MM.1S (cell line): ENCODE results near the gene CAPN10.

Experiments
- DNase-seq: peaks from one replicate; pipeline ENCODE4 v3.0.0-alpha.2; 2015
- H2AFZ ChIP-seq: fragments of 300-600 bp; sonication (generic); 2 replicates; pipeline ENCODE4 v1.6.0; 2016; ENCODE audit warnings: antibody characterized with exemption, low read length
- H3F3A ChIP-seq: fragments of 300-600 bp; sonication (generic); 2 replicates; pipeline ENCODE4 v1.6.1; 2016; ENCODE audit warnings: mild to moderate bottlenecking, antibody characterized with exemption, low read length, moderate library complexity, mixed read lengths; ENCODE audit not compliant: insufficient read depth
- H3K27ac ChIP-seq: fragments of 300-600 bp; sonication (generic); 2 replicates; pipeline ENCODE4 v1.5.1; 2016; ENCODE audit warnings: mild to moderate bottlenecking, low read length
- H3K27me3 ChIP-seq: fragments of 300-600 bp; sonication (generic); replicated peaks from 2 replicates; pipeline ENCODE4 v1.6.0; 2016; ENCODE audit warnings: low read length; ENCODE audit not compliant: insufficient read depth
- H3K36me3 ChIP-seq: fragments of 300-600 bp; sonication (generic); replicated peaks from 2 replicates; pipeline ENCODE4 v1.6.1; 2016; ENCODE audit warnings: mild to moderate bottlenecking, low read length, mixed read lengths; ENCODE audit not compliant: insufficient read depth
- H3K4me1 ChIP-seq: fragments of 300-600 bp; sonication (generic); 2 replicates; pipeline ENCODE4 v1.6.1; 2016; ENCODE audit warnings: low read length, mixed read lengths
- H3K4me2 ChIP-seq: fragments of 300-600 bp; sonication (generic); 2 replicates; pipeline ENCODE4 v1.6.0; 2016; ENCODE audit warnings: low read depth, low read length
- H3K4me3 ChIP-seq: fragments of 300-600 bp; sonication (generic); 2 replicates; pipeline ENCODE4 v1.5.1; 2016; ENCODE audit warnings: low read length, mixed read lengths
- H3K79me2 ChIP-seq: fragments of 300-600 bp; sonication (generic); 2 replicates; pipeline ENCODE4 v1.6.1; 2016; ENCODE audit warnings: mixed run types, low read length, mixed read lengths
- H3K9ac ChIP-seq: fragments of 300-600 bp; sonication (generic); 2 replicates; pipeline ENCODE4 v1.6.1; 2016; ENCODE audit warnings: low read length, mixed read lengths
- H3K9me2 ChIP-seq: fragments of 300-600 bp; sonication (generic); replicated peaks from 2 replicates; pipeline ENCODE4 v1.6.1; 2016; ENCODE audit warnings: mild to moderate bottlenecking, low read length, mixed read lengths; ENCODE audit not compliant: insufficient read depth
- H3K9me3 ChIP-seq: fragments of 300-600 bp; sonication (generic); replicated peaks from 2 replicates; pipeline ENCODE4 v1.6.1; 2016; ENCODE audit warnings: mild to moderate bottlenecking, low read length, mixed read lengths; ENCODE audit not compliant: insufficient read depth
- H4K20me1 ChIP-seq: fragments of 300-600 bp; sonication (generic); 2 replicates; pipeline ENCODE4 v1.6.1; 2016; ENCODE audit warnings: mild to moderate bottlenecking, low read length, moderate library complexity, mixed read lengths; ENCODE audit not compliant: insufficient read depth
- EZH2 ChIP-seq: fragments of 300-600 bp; sonication (generic); optimal IDR thresholded peaks from 2 replicates; pipeline ENCODE3; 2017; ENCODE audit warnings: low read depth, mild to moderate bottlenecking, antibody characterized with exemption, low read length, mixed read lengths
- EZH2phosphoT487 ChIP-seq: fragments of 300-600 bp; sonication (generic); IDR thresholded peaks from 2 replicates; pipeline ENCODE4 v1.6.1; 2018; ENCODE audit warnings: antibody characterized with exemption, low read length
- TF ChIP-seq, protein P1 (sequence below): fragments of 300-600 bp; sonication (generic); IDR thresholded peaks from 2 replicates; pipeline ENCODE4 v1.5.1; 2016; ENCODE audit warnings: antibody characterized with exemption, low read length, mixed read lengths

The CAPN10 gene

DNA sequence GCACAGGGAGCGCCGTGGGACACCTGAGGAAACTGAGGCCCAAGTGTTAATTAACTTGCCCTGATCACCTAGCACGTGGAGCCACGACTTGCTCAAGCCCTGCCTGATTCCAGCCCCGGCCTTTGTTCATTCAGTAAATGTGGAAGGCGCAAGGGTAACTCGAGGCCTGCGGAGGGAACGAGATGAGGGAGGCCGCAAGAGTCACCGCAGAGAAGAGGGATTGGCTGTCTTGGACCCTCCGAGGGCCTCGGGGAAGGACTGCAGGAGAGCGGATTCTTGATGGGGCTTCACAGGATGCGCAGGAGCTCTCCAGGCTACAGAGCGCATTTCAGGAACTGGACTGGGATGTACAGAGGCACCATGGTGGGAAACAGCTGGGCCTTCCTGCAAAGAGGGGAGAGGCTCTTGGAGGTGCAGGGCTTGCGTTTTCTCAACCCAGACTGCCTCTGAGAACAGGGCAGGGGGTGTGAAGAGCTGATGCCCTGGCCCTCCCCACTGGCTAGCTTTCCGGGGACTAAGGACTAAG, 28.2 kb upstream of the CAPN10 start:
- H4K20me1 ChIP-seq = no peaks in the 10 kb centered on the region
- H3K4me3 ChIP-seq = no peak overlapping the region
- no peak overlapping the region for H2AFZ ChIP-seq
- no peaks in the 10 kb centered on the region for H3K27me3 ChIP-seq
- DNase-seq = no peak
- H3K4me1 ChIP-seq = peaks cover 17% of the 10 kb centered on the region; the same call in 1 of the 2 replicates
- H3K9ac ChIP-seq = no peak overlapping the region
- H3K4me2 ChIP-seq = no peak overlapping the region
- no peaks in the 10 kb centered on the region; the same call in 1 of the 2 replicates for H3K36me3 ChIP-seq
- H3K79me2 ChIP-seq = peaks cover 82% of the 10 kb centered on the region
- no peak overlapping the region for H3K27ac ChIP-seq
- no peaks in the 10 kb centered on the region for H3K9me2 ChIP-seq
- no peaks in the 10 kb centered on the region for H3K9me3 ChIP-seq
- H3F3A ChIP-seq = peaks cover 14% of the 10 kb centered on the region
- TF ChIP-seq, protein P1, sequence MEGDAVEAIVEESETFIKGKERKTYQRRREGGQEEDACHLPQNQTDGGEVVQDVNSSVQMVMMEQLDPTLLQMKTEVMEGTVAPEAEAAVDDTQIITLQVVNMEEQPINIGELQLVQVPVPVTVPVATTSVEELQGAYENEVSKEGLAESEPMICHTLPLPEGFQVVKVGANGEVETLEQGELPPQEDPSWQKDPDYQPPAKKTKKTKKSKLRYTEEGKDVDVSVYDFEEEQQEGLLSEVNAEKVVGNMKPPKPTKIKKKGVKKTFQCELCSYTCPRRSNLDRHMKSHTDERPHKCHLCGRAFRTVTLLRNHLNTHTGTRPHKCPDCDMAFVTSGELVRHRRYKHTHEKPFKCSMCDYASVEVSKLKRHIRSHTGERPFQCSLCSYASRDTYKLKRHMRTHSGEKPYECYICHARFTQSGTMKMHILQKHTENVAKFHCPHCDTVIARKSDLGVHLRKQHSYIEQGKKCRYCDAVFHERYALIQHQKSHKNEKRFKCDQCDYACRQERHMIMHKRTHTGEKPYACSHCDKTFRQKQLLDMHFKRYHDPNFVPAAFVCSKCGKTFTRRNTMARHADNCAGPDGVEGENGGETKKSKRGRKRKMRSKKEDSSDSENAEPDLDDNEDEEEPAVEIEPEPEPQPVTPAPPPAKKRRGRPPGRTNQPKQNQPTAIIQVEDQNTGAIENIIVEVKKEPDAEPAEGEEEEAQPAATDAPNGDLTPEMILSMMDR = no peak
- no peak for TF ChIP-seq EZH2

- peaks cover 27% of the 10 kb centered on the region for H3K4me1 ChIP-seq
- H3K27me3 ChIP-seq = no peaks in the 10 kb centered on the region
- peaks cover 14% of the 10 kb centered on the region for H3F3A ChIP-seq
- no peaks in the 10 kb centered on the region for H3K9me3 ChIP-seq
- H2AFZ ChIP-seq = no peak overlapping the region
- peaks cover 86% of the 10 kb centered on the region for H3K79me2 ChIP-seq
- H3K36me3 ChIP-seq = no peaks in the 10 kb centered on the region; the same call in 1 of the 2 replicates
- no peak overlapping the region for H3K9ac ChIP-seq
- no peak for DNase-seq
- H3K27ac ChIP-seq = no peak overlapping the region
- TF ChIP-seq EZH2phosphoT487 (no peak), EZH2 (no peak)
- TF ChIP-seq, protein P1 = no peak
- H3K4me2 ChIP-seq = peak overlapping the region; percentile 89
- no peaks in the 10 kb centered on the region for H3K9me2 ChIP-seq
- no peaks in the 10 kb centered on the region for H4K20me1 ChIP-seq
- peak overlapping the region; percentile 75 for H3K4me3 ChIP-seq
These were observed 27.2 kb upstream of the CAPN10 start for GRCh38 chr2:240559286-240559685.

DNA sequence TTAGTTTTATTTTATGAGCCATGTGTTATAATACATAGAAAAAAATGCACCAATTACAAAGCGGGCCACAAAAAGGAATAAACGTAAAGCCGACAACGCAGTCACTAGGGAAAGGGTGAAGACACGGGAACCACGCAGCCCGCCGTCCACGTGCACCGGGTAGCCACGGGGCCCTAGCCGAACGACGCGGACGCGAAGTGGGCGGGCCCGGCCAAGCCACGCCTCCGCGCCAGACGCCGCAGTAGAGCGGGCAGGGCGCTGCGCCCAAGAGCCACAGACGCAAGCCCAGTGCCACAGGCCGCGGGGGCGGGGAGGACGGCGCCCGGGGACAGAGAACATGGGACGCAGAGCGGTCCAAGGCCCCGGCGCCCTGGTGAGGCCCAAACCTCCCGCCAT, 26.5 kb upstream of the CAPN10 start, which contains the start of gene DUSP28:
Gene DUSP28, plus strand, starts transcription at position 274 of the 396 bp plus-strand sequence. CDS start 328 bp downstream, outside the sequence.
- no peak within 1 kb of the TSS; the same call in 1 of the 2 replicates for H2AFZ ChIP-seq

More for the DNA sequence above, 26.5 kb upstream of the CAPN10 start, which contains the start of gene DUSP28:
- Histone ChIP-seq H3K9me3 (no peaks in the 10 kb centered on the region), H3K9me2 (no peaks in the 10 kb centered on the region), H3K4me1 (peaks cover 35% of the 10 kb centered on the region), H3K79me2 (peaks cover 86% of the 10 kb centered on the region), H4K20me1 (no peaks in the 10 kb centered on the region), H3K36me3 (no peaks in the 10 kb centered on the region), H3K4me2 (peak within 1 kb of the TSS; percentile 89), H3K9ac (peak within 1 kb of the TSS; percentile 98), H3F3A (peaks cover 15% of the 10 kb centered on the region), H3K27me3 (no peaks in the 10 kb centered on the region), H3K27ac (peak within 1 kb of the TSS; percentile 92), H3K4me3 (peak within 1 kb of the TSS; percentile 83)
- peak; percentile 90 for DNase-seq
- TF ChIP-seq, protein P1 = no peak
- TF ChIP-seq EZH2 (no peak), EZH2phosphoT487 (no peak)
